Inflammatory macrophage (primary cell): ENCODE results near the gene RTRAF.

Experiments
- DNase-seq, 2 donors: peaks; one replicate each; pipeline ENCODE4 v3.0.0-alpha.2; 2020 to 2022

RTRAF gene

DNA sequence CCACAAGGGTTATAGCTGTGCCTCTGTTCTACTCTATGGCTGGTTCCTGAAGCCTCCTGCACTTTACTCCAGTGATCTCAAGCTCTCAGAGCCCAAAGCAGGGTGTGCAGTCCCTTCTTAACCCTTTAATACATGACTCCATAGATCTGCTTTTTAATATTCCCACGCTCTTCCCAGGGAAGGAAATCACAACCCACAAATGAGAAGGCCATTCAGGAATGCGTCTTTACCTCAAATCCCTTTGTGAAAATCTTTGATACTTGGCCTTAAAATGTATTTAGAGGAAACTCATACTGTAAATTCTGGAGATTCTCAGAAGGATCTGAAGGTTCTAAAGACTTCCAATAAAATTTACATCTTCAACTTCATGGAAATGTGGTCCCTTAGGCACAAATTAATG lies 62.5 kb downstream of the RTRAF start:
- DNase-seq = no peak

DNA sequence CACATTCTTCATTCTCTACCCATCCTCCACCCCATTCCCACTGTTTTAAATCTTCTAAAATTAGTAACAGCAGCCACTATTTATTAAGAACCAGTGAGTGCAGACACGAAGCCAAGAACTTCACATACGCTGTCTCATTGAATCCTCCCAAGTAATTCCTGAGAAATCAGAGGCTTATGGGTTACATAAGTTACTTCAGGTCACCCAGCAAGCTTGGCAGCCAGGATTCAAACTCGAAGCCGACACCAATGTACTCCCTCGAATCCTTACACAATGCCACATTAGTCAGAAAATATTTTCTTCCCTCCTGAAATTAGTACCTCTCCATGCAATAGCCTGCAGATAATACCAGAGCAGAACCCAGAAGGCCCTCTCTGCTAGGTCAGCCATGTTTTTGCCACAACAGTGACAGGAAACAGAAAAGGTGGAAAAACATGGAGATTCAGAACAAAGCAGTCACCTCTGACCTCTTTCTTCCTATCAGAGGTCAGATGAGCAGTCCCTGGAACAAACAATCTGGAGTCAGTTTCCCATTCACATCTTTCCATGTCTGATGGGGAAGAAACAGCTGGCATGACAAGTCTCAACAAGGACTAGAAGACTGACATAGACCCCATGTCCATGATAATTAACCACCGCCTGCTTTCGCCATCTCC lies 63.1 kb downstream of the RTRAF start:
- no peak for DNase-seq

- no peak for DNase-seq
These were observed 63.7 kb downstream of the RTRAF start for GRCh38 chr14:52053044-52053443.

- DNase-seq = no peak
These were observed 65.3 kb downstream of the RTRAF start for GRCh38 chr14:52054678-52055077.

- no peak for DNase-seq
These were observed 65.8 kb downstream of the RTRAF start for GRCh38 chr14:52055167-52055566.

- DNase-seq = no peak
These were observed 69.0 kb downstream of the RTRAF start for GRCh38 chr14:52058341-52058740.

DNA sequence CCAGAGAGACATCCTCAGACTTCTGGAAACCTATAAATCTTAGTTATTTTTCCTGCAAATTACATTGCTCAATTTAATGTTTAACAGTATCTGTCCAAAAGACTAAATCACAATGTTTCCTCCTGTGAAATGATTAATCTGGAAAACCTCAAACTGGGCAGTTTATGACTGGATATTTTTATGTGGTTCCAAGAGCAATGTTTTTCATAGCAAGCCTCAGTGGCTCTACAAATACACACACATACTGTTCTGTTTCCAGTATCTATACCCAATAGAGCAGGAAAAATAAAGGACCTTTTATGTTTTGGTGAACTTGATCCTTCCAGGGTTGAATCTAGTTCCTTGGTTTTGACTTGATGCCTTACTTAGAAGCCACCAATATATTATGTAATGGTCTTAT lies 70.3 kb downstream of the RTRAF start:
- DNase-seq = no peak

DNA sequence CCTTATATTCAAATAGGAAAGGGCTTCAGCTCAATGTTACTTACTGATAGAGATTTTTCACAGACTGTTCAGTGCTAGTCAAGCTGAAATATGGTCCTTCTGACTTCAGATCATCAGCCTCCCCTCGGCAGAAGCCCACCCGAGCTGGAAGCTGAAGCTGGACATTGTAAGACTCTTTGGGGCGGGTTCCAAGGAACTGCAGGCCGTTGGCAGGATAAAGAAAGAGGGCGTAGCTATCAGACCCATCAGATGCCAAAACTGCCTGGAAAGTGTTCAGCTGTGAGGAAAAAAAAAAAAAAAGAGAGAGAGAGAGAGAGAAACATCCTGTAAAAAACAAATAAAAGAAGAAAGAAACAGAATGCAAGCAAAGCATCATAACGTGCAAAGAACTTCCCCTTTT lies 70.7 kb downstream of the RTRAF start:
- DNase-seq = no peak
